CD4-positive, alpha-beta T cell treated with Interleukin-4 for 1 hour (primary cell): ENCODE results near the gene CPPED1.

Experiments used
- DNase-seq, 2 donors: peaks; one replicate each; pipeline ENCODE4 v3.0.0-alpha.2; 2020 to 2022

Gene CPPED1

GRCh38 chr16:12764813-12765488 is 38.7 kb downstream of the CPPED1 start:
- DNase-seq = no peak

GRCh38 chr16:12763517-12763916 is 40.2 kb downstream of the CPPED1 start:
- DNase-seq = no peak

GRCh38 chr16:12760819-12761611 is 42.7 kb downstream of the CPPED1 start:
- DNase-seq = no peak

- DNase-seq = no peak
Observed at GRCh38 chr16:12758670-12759558, 44.8 kb downstream of the CPPED1 start.

GRCh38 chr16:12758031-12758669 is 45.5 kb downstream of the CPPED1 start:
- DNase-seq = no peak

- no peak for DNase-seq
Observed at GRCh38 chr16:12757546-12757945, 46.1 kb downstream of the CPPED1 start.

- no peak for DNase-seq
Observed at GRCh38 chr16:12754824-12755543, 48.7 kb downstream of the CPPED1 start.

GRCh38 chr16:12753203-12754023 is 50.3 kb downstream of the CPPED1 start:
- no peak for DNase-seq

GRCh38 chr16:12752159-12752558 is 51.5 kb downstream of the CPPED1 start:
- no peak for DNase-seq

- no peak for DNase-seq
Observed at GRCh38 chr16:12750554-12750918, 53.2 kb downstream of the CPPED1 start.

- no peak for DNase-seq
Observed at GRCh38 chr16:12749076-12749475, 54.6 kb downstream of the CPPED1 start.

GRCh38 chr16:12747827-12748226 is 55.9 kb downstream of the CPPED1 start:
- no peak for DNase-seq

- DNase-seq = no peak
Observed at GRCh38 chr16:12747261-12747660, 56.4 kb downstream of the CPPED1 start.

GRCh38 chr16:12744860-12745259 is 58.8 kb downstream of the CPPED1 start:
- DNase-seq = no peak

GRCh38 chr16:12742741-12743140 is 60.9 kb downstream of the CPPED1 start:
- DNase-seq = no peak

GRCh38 chr16:12740986-12741610 is 62.6 kb downstream of the CPPED1 start:
- no peak for DNase-seq

- DNase-seq = no peak
Observed at GRCh38 chr16:12739738-12740137, 63.9 kb downstream of the CPPED1 start.

GRCh38 chr16:12737563-12737962 is 66.1 kb downstream of the CPPED1 start:
- DNase-seq = no peak

GRCh38 chr16:12735805-12736204 is 67.9 kb downstream of the CPPED1 start:
- no peak for DNase-seq

GRCh38 chr16:12732600-12732999 is 71.1 kb downstream of the CPPED1 start:
- DNase-seq = no peak

GRCh38 chr16:12729448-12729847 is 74.2 kb downstream of the CPPED1 start:
- DNase-seq = no peak
